Activated CD8-positive, alpha-beta memory T cell treated with anti-CD3 and anti-CD28 coated beads, Interleukin-2, amount 50 U/mL, for 1 hour (primary cell): ENCODE measurements around the gene VSNL1.

Experiments used
- DNase-seq: peaks from one replicate; pipeline ENCODE4 v3.0.0-alpha.2; 2020; ENCODE audit errors: extremely low read depth

Gene VSNL1

DNA sequence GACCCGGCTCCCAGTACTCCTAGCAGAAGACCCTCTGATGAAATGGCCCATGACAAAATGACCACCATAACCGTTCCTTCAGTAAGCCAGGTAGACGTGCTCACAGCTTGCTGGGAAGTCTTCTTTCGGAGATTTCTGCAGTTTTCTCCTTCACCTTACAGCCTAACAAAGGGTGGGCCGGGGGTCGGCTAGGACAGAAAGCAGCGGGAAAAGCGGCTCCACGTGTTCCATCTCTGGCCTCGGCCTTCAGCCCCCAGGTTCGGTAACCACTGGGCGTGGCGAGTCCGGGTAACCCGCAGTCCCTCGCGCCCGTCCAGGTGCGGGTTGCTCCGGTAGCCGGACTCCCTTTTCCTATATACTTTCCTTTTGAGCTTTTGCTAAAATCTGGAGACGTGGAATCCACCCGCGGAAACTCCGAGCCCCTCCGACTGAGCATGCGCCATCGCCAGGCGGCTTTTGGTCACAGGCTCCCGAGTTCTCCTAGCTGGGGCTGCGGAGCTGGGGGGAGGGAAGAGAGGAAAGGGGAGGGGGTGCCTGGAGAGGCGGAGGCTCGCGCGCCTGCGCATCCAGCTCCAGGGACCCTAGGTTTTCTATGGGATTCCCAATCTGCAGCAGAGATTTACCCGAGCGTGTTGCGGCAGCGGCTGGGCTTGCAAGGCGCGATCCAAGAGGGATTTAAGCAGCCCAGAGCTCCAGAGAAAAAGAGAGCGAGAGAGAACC is at the start of gene VSNL1:
VSNL1 (plus strand) TSS at position 604 of the 720 bp plus-strand sequence. CDS start 51,379 bp downstream, outside the sequence.
- DNase-seq: no peak

DNA sequence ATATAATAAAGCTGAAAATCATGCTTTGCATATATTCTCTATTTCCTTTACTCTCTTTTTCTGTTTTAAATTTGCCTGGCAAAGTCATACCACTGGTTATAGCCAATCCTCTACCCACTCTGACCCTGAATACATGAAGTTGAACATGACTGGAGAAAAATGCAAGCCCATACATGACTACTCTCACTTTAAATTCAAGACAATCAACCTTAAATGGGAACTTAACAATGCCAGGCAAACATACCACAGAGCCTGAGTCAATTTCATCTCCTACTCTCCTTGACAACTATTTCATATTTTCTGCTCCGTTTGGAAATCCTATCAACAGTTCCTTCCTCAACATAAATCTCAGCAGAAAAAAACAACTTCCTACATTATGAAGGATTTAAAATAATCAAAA is 44.9 kb upstream of the VSNL1 start:
- DNase-seq: no peak

DNA sequence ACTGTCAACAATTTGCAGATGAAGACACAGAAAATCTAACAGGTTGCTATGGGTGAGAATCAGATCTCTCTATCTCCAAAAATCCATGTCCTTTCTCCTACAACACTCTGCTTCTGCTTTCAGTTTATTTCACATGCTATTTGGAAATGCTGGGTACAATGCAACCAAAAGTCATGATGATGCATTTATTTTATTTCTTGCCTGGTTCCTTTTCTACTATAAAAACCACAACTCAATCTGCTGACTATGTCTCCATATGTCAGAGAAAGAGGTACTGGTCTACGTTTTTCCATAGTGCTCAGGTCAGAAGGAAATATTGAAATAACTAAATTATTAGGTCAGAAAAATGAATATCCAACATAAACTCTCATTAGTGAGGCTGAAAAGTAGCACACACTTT is 42.8 kb upstream of the VSNL1 start:
- no peak for DNase-seq

DNA sequence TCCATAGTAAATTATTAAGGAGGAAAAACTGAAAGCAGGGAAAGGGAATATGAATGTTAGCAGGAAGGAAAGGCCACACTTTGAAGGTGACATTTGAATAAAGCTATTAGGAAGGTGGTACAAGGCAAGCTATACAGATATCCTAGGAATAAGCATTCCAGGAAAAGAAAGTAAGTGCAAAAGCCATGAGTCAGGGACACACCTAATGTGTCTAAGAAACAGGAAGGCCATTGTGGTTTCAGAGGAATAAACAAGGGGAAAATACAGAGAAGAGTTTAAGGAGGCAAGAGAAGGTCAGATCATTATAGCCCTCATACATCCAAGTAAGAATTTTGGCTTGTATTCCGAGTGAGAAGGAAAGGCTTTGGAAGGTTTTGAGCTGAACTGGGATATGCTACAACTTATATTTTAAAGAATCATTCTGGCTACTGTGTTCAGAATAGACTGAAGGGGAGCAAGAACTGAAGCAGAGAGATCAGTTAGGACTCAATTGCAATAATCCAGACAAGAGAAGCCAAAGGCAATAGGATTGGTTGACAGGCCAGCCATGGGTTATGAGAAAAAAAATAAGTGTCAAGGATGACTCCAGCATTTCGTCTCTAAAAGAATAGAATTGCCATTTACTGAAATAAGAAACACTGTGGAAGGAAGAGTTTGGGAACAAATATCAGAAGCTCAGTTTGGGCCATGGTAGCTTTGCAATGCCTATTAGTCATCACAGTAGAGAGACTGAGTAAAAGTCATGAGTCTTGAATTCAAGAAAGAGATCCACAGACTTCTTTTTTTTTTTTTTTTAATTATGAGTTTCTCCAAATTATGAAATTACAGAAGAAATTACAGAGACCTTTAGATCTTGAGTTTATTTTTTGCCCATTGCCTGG is 33.5 kb upstream of the VSNL1 start:
- DNase-seq: no peak

DNA sequence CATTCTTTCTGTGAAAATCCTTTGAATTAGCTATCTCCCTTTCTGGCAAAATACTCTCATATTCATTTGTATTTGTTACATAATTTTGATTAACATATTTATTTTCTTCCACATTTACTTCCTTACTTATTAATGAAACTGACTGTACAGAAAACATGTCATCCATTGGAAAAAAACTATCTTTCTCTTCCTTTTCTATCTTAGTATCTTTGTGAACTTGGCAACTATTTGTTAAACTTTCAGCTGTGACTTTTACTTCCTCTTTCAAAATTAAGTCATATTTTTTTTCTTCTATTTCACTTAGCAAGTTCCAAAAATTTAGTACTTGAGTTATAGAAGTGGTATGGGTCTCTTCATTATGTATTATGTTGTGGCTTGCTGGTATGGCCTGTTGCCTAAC is 24.8 kb upstream of the VSNL1 start:
- DNase-seq: no peak

DNA sequence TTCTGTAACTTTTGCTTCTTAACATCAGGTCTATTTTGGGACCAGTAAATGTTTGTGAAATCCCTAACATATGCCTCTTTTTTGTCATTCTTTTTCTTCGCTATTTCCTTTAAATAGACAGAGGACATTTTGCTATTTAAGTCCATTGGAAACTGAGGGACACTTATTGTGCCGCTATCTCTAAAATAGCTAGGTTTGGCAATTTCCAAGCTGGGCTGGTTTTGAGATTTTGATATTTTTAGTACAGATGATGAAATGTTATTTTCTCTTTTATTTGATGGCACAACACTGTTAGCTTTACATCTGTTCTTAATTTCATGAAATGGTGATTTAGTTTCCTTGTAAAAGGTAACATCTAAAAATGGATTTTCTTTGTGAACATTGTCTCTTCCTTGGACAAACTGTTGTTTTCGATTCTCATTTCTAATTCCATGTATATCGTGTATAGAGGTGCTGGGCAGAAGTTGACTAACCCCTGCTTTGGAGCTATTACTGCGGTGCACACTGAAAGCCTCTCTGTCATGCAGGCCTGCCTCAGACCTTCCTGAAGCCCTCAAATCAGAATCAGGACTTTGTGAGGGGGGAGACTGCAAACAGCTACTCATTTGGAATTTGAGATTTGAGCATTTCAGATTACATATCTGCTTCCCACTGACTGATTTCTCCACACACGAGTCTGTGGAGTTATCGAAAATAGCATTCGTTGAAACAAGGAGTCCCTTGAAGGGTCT is 22.9 kb upstream of the VSNL1 start:
- no peak for DNase-seq

DNA sequence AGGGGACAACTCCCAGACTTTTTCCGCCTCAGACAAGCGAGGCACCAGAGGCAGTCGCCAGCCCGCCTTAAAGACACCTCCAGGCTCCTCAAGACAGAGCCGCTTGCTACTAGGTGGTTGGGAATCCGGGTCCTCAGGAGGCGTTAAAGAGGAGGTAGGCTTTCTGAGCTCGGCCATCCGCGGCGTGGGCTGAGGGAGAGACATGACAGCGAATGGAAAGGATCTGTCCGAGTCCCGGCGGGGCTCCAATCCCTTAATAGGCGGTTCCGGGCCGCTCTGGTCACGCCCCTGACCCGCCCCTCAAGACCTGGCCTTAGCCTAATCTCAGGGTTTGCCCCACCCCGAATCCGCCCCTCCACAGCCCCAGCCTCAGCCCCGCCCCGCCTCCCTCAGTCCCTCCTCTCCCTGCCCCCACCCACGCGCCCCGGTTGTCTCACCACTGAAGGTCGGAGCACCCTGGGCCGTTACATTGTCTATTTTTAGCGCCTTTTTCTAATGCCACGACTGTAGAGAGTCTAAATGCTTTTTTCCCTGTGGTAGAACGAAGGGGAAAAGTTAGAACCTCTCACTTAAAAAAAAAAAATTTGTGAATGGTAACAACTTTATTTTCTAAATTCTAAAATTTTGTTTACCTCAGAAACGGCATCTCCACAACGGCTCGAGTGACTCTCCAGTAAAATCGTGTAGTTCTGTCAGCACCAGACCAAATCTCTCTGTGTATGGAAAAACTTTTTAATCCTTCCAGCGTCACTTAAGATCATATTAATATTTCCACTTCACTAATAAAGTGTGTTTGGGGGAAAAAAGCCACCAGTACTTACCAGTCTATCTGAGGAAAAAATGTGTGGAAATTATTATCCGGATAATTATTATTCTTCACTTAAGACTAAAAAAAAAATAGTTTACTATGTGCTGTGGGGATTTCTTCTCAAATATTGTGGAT is 22.0 kb upstream of the VSNL1 start, which contains the start of gene RAD51AP2:
RAD51AP2 (minus strand) TSS at position 229 of the 943 bp plus-strand sequence; CDS start at position 204, 25 bp downstream.
- DNase-seq: no peak

DNA sequence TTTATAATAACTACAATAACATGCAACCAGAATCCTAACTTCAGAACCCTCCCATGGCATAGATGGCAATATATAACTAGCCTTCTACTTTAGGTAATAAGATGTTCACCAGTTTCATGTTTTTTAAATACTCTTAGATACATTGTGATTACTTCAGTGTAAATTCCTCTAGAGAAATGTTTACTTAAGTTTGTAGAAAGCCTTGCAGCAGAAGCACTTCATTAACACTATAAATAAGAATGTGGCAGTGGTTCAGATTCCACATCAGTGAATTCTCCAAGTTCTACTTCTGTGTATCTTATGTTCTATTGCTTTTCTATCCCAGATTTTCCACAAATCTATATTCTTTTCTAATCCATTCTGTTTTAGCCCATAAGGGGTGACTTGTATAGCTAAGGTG is 21.0 kb upstream of the VSNL1 start:
- no peak for DNase-seq

DNA sequence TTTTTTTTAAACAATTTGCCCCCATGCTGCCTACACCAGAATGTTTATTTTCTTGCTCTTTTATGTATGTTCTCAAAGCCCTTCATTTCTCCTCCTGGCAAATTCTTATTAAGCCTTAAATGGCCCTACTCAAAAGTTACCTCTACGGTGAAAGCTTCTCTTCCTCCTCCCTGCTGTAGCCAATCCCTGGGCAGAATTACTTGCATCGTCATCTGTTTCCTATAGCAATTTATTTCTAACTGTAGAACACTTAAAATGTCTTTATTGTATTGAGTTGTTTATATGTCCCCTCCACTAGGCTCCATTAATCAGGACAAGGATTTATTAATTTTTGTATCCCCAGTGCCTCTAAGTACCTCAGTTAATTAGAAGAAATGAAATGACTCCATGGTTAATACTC is 19.7 kb upstream of the VSNL1 start:
- DNase-seq: no peak

DNA sequence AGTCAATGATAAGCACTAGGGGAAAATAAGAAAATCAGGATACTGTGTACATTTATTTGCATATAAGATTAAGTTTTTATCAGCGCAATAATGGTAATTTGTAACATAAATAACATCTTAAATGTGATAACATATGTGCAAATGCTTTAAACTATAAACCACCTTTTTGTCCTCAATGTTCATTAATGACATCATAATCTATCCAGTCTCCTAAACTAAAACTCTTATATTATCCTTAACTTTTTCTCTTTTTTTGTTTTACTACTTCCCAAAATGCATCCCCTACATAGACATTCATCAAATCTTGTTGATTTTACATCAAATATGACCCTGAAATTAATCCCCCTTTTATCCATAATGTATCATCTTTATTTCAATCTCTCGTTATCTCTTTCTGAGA is 18.9 kb upstream of the VSNL1 start:
- DNase-seq: no peak

DNA sequence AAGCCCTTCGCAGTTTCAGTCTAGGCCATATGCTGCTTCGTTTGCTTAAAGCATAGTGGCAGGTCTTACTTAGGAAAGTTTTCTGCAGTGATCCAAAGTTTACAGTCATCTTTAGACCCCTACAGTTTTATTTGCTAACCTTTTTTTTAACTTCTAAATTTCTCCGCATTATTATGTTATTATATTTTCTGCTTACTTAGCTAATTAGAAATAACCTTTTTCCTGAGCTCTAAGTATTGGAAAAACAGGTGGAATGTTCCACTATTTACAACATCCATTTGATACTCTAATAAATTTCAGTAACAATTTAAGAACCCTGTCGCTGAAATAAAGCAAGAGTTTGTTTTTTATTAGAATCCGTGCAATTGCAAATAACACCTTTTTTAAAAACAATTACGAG is 18.2 kb upstream of the VSNL1 start:
- no peak for DNase-seq

DNA sequence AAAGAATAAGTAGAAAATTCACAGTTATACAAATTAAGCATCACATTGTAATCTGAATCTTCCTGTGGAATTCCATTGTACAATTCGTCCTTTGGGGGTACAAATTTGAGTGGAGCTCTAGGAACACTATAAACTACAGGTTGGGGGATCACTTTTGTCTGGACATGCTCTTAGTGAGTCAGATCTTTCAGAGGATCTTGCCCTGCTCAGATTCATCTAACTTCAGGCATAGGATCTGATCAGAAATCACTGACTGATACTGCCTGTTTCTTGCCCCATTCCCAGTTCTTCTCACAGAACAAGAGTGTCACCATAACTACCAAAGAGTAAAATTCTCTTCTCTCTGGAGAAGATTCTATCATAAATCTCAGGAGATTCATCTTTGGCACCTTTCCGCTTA is 10.7 kb upstream of the VSNL1 start:
- no peak for DNase-seq

DNA sequence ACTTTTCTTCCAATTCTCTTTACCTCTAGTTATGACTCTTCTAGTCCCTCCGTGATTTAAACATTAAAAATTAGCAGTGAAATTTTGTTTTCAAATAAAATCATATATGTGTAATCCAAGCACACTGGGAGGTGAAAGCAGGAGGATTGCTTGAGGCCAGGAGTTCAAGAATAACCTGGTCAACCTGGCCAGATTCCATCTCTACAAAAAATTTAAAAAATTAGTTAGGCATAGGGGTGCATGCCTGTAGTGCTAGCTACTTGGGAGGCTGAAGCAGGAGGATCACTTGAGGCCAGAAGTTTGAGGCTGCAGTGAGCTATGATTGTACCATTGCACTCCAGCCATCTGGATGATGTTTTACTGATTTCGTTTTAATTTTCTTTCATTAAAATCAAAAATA is 7.0 kb upstream of the VSNL1 start:
- no peak for DNase-seq

DNA sequence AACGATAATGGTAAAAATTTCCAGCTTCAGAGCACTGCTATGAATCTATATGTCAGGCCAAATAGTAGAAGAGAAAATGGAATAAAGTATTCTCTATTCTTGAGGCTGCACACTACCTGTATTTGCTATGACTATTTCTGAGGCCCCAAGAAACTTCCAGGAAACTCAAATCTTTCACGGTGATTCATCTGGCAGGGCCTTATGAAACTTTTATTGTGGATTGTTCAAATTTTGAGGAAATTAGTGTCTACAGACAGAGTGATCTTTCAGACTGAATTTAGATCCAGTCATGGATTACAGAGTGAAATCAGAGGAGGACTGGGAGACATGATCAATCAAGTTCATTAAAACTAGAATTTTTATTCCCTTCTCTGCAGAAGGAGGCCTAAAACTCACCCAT is 4.1 kb upstream of the VSNL1 start:
- no peak for DNase-seq

DNA sequence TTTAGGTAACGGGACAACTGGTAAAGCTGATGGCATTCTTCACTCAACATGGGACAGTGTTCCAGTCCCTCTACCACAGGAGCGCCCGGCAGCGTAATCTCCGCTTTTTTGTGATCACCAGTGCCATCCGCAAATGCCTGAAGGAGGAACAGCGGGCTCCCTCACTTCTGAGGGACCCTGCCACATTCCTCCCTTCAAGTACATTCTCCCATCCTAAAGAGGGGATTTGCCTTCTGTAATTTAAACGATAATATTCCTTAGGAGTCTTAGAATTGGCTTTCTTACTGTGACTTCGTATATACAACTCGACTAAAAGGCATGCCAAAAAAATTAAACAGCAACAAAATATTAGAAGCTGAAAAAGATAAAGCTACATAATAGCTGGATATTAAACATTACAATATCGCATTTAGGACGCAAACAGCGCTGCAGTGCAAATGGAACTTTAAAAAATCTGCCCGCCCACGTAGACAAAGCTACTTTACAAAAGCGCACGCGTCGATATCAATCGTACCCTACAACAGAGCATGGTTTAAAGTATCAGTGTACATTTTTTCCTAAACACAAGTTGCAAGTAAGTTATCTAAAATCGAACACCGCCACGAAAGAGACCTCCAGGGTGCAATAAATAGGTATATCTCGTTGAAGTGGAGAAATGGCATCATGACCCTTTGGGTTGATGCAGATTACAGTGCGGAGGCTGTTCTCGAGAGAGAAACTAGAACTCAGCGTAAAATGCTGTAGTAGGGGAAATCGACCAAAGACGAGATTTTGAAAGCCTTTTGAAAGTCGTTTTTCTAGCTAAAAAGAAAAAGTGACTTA is 2.3 kb upstream of the VSNL1 start:
- DNase-seq: no peak

DNA sequence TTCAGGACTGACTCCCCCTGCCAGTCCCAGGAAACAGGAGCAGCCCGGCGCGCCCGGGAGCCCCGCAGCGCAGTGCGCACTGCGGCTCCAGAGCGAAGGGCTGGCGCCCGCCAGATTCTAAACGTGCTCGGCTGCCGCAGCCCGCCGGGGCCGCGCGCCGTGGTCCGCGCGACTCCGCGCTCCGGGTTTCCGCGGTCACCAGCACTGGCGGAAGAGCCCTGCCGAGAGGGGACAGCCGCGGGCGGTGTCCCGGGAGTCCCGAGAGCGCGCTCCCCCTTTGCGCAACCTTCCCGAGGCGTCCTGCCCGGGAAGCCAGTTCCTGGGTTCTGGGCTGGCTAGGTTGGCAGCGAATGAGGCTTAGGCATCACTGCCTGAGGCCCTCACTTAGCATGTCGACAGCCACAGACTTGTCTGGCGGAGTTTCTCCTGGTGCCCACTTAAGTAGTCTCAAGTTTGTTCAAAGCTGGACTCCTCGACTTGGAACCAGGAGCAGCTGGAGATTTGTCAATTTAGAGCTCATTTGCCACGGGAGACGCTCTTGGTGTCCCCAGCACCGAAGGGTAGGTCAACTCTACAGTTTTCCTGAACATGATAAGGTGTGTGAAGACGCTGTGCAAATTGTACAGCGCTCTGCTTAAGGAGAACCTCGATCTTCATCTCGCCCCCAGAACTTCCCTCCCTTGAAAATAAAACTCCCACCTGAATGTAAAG is 1.5 kb upstream of the VSNL1 start:
- DNase-seq: no peak

DNA sequence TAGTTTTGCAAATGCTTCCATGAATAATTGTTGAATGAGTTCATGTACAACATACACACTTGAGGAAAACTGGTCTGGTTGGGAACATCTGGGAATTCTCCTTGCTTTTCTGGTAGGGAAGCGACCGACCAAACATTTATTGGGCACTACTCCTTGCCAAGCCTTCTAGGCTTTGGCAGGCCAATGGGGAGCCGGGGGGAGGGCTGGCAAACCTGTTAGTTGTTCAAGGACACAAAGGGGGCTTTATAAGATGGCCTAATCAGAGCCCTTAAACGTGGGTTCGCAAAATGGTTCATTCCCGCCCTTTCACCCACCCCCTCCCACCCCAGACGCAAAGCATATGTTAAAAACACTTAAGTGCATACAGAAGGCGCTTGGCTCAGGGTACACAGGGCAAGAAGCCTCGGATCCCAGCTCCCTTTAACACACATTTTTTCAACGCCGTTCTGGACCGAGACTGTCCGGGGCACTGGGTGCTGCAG is 844 bp upstream of the VSNL1 start:
- DNase-seq: no peak

DNA sequence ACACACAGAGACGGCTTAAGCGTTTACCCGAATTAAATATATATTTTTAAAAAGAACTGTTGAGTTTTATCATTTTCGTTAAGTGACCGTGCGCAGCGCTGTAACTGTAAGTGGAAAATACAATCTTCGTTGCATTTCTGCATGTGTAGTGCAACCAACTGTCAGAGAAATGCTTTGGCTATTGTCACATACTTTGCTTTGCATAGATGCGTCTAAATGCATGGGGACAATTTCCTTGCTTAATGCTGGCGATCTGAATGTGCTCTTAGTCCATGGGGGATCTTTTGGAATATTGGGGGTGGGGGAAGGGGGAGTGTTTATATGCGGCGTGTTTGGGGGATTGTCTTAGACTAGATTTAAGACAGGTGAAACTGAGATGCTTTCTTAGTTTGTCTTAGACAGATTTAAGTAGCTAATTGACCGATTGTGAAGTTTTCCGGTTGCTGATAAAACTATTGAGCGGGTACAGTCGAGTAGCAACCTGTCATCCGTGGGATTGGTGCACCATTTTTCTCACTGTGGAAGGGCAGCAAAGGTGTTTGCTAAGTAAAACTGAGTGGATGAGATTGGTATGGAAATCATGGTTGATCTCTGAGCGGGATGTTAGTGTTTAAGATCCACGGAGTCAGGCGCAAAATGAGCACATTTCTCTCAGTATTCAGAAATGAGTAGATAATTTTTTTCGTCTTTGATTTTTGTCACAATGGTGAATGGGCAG is 476 bp downstream of the VSNL1 start:
- no peak for DNase-seq

DNA sequence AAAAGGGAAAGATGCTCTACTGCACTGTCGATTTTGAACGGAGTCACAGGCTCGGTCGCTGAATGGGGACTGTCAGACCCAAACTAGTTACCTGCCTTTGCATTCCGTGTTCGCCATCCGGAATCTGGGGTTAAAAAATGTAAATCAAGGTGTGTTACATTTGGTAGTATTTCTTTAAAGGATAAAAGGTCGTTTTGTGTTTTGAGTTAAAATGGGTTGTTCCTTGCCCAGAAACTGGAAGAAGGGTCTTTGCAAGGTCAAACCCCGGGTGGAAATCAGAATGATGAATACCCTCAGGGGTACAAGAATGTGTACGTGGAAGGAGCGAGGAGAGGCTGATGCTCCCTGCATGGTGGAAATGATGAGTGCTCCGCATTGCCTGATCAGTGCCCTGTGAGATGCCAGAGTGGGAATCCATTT is 1.0 kb downstream of the VSNL1 start:
- DNase-seq: no peak
